H1 (cell line): ENCODE measurements around the gene SCN10A.

ENCODE experiments used
- BACH1 ChIP-seq: IDR thresholded peaks from 2 replicates; pipeline ENCODE4 v1.6.1; 2012; ENCODE audit warnings: low read length, improper control_type of control experiment
- CHD2 ChIP-seq: IDR thresholded peaks from 2 replicates; pipeline ENCODE4 v1.6.1; 2012; ENCODE audit warnings: low read length, improper control_type of control experiment
- EGR1 ChIP-seq: IDR thresholded peaks from 2 replicates; pipeline ENCODE4 v1.6.1; 2011; ENCODE audit warnings: low read depth, low read length, borderline replicate concordance
- EP300 ChIP-seq, 2 experiments: IDR thresholded peaks; 1 replicate in 1 of 2; 2 replicates in 1 of 2; pipeline ENCODE4 v1.6.1; 2011 to 2012; ENCODE audit warnings: low read depth in 2 of 2, low read length in 2 of 2, mild to moderate bottlenecking in 2 of 2, borderline replicate concordance in 1 of 2, inconsistent platforms in 1 of 2, moderate library complexity in 1 of 2
- EZH2 ChIP-seq: fragments of 200-600 bp; sonication (generic); IDR thresholded peaks from 2 replicates; pipeline ENCODE4 v1.7.1; 2012; ENCODE audit warnings: low read depth, mild to moderate bottlenecking, moderate library complexity, low read length, inconsistent platforms; ENCODE audit not compliant: severe bottlenecking
- GABPA ChIP-seq: IDR thresholded peaks from 2 replicates; pipeline ENCODE4 v1.6.1; 2011; ENCODE audit warnings: mild to moderate bottlenecking, low read length, moderate library complexity, borderline replicate concordance; ENCODE audit not compliant: insufficient read depth
- HDAC6 ChIP-seq: IDR thresholded peaks from one replicate; pipeline ENCODE4 v1.7.1; 2012; ENCODE audit warnings: low read depth, mild to moderate bottlenecking, inconsistent platforms, low read length, moderate library complexity
- JUN ChIP-seq: IDR thresholded peaks from 2 replicates; pipeline ENCODE4 v1.6.1; 2011; ENCODE audit warnings: low read depth, mild to moderate bottlenecking, improper control_type of control experiment, low read length
- JUND ChIP-seq: IDR thresholded peaks from 2 replicates; pipeline ENCODE4 v1.6.1; 2011; ENCODE audit warnings: mild to moderate bottlenecking, improper control_type of control experiment, low read length
- NRF1 ChIP-seq: IDR thresholded peaks from 2 replicates; pipeline ENCODE4 v1.6.1; 2011; ENCODE audit warnings: mild to moderate bottlenecking, low read depth, low read length, improper control_type of control experiment
- PHF8 ChIP-seq: fragments of 200-600 bp; sonication (generic); conservative IDR thresholded peaks from 2 replicates; pipeline ENCODE4 v1.7.1; 2012; ENCODE audit warnings: low read depth, mild to moderate bottlenecking, inconsistent platforms, low read length, moderate library complexity
- RBBP5 ChIP-seq: IDR thresholded peaks from 2 replicates; pipeline ENCODE4 v1.7.1; 2012; ENCODE audit warnings: low read depth, mild to moderate bottlenecking, inconsistent platforms, low read length, moderate library complexity, borderline replicate concordance
- TF ChIP-seq, protein P1 (sequence below), 3 experiments: IDR thresholded peaks; 1 replicate in 2 of 3; 2 replicates in 1 of 3; pipeline versions ENCODE4 v1.5.1 to v1.6.1; 2011; ENCODE audit warnings: low read length in 3 of 3, mild to moderate bottlenecking in 3 of 3, inconsistent platforms in 2 of 3, low read depth in 1 of 3, moderate library complexity in 1 of 3; ENCODE audit not compliant: insufficient read depth in 1 of 3; ENCODE audit errors: control extremely low read depth in 1 of 3

GRCh38 chr3:38739396-38739689 lies 76.7 kb downstream of the SCN10A start:
- TF ChIP-seq EP300 (IDR thresholded peaks at IDR 0.05; ENCODE audit: borderline replicate concordance in 1 of 2, low read depth in 2 of 2, low read length in 2 of 2), result no peak
- TF ChIP-seq BACH1, result no peak
- TF ChIP-seq CHD2, result no peak
- no peak for TF ChIP-seq EZH2
- no peak for TF ChIP-seq JUND
- TF ChIP-seq, protein P1, sequence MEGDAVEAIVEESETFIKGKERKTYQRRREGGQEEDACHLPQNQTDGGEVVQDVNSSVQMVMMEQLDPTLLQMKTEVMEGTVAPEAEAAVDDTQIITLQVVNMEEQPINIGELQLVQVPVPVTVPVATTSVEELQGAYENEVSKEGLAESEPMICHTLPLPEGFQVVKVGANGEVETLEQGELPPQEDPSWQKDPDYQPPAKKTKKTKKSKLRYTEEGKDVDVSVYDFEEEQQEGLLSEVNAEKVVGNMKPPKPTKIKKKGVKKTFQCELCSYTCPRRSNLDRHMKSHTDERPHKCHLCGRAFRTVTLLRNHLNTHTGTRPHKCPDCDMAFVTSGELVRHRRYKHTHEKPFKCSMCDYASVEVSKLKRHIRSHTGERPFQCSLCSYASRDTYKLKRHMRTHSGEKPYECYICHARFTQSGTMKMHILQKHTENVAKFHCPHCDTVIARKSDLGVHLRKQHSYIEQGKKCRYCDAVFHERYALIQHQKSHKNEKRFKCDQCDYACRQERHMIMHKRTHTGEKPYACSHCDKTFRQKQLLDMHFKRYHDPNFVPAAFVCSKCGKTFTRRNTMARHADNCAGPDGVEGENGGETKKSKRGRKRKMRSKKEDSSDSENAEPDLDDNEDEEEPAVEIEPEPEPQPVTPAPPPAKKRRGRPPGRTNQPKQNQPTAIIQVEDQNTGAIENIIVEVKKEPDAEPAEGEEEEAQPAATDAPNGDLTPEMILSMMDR (IDR thresholded peaks at IDR 0.05; ENCODE audit: control extremely low read depth in 1 of 3, insufficient read depth in 1 of 3, low read depth in 1 of 3, low read length in 3 of 3), result no peak
- no peak for TF ChIP-seq EGR1
- no peak for TF ChIP-seq PHF8
- no peak for TF ChIP-seq GABPA
- no peak for TF ChIP-seq RBBP5
- TF ChIP-seq JUN, result no peak
- TF ChIP-seq HDAC6, result no peak
- no peak for TF ChIP-seq NRF1
